ENCODE data around the gene BPIFB6. TPM values are rescaled to one million over a fixed set of nuclear protein-coding genes. Genes with fewer than 3 reads are reported as not detected.
"Not testable (repeated sequence)": the region's sequence is repeated elsewhere in the genome, so short reads cannot be mapped to it uniquely, and the experiment has no call there.

Gene BPIFB6
- total RNA-seq, 1 experiment from 2014 or later, result not detected

DNA sequence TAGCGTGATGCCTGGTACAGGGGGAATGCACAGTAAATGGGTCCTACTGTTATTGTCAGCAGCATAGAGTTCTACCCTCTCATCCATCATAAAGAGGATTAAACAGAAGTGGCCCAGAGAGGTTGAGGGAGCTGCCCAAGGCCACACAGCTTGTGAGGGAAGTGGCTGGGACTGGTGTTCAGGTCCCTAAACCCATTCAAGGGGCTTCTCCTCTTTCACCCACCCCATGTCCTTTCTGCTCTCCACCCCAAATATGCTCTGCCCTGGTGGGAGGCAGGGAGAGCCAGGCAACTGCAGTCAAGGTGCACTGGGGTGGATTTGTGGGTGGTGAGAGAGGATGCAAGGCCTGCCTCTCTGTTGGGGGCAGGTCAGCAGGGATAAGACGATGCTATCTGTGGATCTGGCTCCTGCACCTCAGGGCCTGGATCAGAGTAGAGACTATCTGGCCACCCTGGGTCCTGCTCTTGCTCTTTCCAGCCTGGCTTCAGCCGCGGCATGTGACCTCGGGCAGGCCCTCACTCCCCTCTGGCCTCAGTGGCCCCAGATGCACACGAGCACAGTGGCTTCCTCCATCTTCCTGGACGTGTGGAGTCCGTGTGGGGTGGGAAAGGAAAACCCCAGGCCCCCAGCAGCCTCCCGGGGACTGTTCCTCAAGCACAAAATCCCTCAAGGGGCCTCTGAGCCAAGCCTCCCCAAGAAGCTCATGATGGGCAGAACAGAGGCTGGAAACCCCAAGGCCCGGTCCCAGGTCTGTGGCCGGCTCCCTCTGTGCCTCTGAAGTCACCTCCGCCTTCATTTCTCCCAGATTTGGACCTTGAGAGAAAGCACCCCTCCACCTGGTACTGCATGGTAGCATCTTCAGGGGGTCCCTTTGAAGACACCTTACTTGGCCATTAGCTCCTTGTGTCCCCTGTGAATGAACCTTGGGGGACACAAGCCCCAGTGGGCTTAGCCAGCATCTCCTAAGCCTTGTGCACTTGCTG is 3.4 kb upstream of the BPIFB6 start:
- DNase-seq (ENCODE audit: low spot score), result no peak

DNA sequence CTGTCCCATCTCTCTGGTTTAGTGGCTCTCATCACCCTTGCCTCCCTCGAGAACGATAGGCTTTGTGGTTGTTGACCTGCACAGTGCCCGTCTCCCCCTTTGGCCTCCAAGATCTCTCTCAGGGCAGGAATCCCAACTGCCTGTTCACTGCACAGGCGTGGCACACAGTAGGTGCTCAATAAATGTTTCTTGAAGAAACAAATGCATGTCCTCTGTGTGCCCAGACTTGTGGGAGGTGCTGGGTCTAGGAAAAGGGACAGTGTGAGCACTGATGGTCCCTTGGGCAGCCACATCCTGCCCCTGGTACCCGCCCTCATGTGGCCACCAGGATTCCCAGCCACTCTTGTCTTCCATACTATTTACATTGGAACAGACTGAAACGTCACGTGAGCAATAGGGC is 2.6 kb upstream of the BPIFB6 start:
- DNase-seq (ENCODE audit: low spot score), result no peak

DNA sequence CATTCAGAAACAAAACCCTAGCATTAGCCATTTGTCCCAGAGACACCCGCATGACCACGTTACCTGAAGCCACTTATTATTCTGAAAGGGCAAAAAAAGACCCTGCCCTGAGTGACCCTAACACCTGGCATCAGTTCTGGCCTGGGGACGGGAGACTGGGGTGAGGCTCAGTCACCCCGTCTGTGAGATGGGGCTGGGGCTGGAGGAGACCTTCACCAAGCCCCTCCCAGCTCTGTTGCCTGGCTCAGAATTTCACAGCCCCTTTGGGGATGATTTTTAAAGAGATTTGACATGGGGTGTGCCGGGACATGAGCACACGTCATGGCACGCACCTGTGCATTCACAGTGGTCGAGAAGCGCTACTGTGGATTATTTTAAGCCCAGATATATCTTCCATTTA is 1.4 kb upstream of the BPIFB6 start:
- DNase-seq (ENCODE audit: low spot score), result no peak

DNA sequence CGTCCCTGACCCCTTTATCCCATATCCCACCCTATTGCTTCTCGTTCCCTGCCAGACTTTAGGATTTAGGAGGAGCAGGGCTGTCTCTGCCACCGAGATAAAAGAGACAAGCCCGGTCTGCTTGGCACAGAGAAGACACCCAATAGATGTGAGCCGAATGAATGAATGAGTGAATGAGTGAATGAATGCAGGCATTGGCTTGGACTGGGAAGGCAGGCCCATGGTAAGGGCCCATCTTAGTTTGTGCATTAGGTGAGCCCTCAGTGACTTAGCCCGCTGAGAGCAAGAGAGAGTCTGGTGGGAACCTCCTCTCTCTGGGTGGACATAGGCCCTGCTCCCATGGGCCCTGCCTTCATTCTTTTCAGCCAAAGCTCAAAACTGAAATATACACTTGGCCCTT is 879 bp upstream of the BPIFB6 start:
- no peak for DNase-seq (ENCODE audit: low spot score)

DNA sequence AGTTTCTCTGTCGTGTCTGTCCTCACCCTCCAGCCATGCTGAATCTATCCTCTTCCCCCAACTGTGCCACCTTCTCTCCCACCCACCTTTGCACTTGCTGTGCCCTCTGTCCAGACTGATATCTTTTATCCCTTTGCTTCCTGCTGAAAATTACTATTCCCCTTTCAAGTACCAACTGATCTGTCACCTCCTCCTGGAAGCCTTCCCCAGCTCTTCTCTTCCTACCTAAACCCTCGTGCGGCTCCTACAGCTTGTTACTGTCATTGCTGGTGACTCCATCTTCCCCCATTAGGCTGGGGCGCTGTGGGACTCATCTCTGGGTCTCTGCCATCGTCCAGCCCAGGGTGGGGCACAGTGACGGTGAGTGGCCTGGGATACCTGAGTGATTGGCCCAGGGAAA is 1.1 kb downstream of the BPIFB6 start:
- DNase-seq (ENCODE audit: low spot score), result no peak

DNA sequence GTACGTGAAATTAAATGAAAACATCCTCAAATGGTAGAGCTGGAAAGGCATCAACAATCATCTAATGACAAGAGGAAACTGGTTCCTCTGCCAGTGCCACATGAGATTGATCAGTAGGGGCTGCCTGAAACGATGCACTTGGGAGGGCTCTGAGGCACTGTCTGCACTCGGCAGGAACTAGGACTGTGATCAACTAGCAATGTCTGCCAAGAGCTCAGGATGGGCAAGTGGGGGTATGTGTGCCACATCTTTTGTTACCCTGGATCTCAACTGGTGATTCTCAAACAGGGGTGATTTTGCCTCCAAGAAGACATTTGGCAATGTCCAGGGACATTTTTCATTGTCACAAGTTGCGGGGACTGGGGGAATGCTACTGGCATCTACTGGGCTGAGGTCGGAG is 1.9 kb downstream of the BPIFB6 start:
- DNase-seq (ENCODE audit: low spot score), result no peak

DNA sequence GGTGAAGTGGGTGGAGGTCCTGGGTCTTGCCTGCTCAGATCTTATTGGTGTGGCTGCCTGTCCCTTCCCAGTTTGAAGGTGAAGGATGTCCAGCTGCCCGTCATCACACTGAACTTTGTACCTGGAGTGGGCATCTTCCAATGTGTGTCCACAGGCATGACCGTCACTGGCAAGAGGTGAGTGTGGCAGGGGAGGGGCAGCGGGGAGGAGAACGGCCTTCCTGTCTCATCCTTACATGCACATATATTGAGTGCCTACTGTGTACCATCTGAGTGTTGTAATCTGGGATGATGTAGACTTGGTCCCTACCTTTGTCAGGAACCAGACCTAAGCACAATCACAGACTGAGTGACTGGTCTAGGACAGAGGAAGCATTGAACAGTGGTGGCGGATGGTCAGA is 2.7 kb downstream of the BPIFB6 start:
- no peak for DNase-seq (ENCODE audit: low spot score)

DNA sequence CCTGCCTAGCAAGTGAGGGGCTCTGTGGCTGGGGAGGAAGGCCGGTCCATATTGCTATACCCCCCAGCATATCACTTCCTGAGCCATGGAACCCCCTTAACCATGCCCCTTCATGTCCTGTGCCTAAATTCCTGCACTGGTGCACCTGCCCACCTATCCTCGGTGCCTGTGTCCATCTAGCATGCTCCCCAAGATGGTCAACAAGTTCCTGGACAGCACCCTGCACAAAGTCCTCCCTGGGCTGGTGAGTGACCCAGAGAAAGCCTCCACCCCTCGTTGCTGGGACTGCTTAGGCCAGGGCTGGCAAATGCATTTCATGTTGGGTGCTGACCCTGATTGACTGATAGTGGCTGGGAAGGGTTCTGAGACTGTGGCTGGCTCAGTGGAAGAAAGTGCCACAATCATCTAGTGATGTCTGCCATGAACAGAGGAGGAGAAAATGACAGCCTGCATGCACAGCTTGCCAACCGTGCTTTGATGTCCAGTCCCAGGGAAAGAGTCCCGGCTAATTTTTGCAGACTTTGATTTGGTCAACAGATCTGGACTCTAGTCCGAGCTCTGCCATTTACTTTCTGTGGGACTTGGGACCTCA is 3.5 kb downstream of the BPIFB6 start:
- no peak for DNase-seq (ENCODE audit: low spot score)

DNA sequence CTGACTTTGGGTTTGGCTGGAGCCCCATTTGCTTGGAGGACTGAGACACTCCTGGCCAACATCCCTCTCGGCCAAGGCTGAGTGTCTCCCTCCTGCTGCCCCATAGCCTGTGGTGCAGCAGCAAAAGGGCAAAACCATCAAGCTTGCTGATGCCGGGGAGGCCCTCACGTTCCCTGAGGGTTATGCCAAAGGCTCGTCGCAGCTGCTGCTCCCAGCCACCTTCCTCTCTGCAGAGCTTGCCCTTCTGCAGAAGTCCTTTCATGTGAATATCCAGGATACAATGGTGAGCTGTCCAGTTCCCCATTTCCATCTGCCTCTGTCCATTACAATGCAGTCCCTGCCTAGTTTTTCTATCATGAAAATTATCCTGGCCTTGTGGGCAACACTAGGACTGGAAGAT is 6.0 kb downstream of the BPIFB6 start:
- no peak for DNase-seq (ENCODE audit: low spot score)

DNA sequence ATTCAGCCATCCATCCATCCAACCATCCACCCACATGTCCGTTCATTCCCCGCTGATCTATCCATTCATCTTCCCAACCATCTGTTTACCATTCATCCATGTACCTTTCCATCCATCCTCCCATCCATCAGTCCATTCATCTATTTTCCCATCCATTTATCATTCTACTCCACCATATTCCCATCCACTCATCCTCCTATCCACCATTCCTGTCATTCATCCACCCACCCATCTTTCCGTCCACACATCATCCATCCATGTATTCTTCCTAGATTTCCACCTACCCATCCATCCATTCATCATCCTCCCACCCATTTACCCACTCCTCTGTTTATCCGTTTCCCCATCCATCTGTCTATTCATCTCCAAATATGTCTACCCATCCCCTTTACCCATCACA is 6.8 kb downstream of the BPIFB6 start:
- DNase-seq (ENCODE audit: low spot score), result no peak

DNA sequence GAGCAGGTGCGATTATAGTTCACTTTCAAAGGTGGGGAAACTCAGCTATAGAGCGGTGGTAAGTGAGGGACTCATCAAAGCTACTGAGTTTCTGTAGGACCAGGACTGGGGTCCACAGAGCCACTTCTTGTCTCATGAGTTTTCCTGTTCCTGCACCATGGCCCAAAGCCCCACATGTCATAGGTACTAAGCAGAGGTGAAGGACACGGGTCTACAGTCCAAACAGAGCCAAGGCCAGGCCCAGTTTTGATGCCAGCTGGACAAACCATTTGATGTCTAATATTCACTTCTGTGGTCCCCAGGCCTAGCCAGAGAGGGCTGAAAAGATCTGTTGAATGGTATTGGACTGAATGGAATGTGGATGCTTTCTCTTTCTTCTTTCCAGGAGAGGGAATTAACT is 11.0 kb downstream of the BPIFB6 start:
- no peak for DNase-seq (ENCODE audit: low spot score)

DNA sequence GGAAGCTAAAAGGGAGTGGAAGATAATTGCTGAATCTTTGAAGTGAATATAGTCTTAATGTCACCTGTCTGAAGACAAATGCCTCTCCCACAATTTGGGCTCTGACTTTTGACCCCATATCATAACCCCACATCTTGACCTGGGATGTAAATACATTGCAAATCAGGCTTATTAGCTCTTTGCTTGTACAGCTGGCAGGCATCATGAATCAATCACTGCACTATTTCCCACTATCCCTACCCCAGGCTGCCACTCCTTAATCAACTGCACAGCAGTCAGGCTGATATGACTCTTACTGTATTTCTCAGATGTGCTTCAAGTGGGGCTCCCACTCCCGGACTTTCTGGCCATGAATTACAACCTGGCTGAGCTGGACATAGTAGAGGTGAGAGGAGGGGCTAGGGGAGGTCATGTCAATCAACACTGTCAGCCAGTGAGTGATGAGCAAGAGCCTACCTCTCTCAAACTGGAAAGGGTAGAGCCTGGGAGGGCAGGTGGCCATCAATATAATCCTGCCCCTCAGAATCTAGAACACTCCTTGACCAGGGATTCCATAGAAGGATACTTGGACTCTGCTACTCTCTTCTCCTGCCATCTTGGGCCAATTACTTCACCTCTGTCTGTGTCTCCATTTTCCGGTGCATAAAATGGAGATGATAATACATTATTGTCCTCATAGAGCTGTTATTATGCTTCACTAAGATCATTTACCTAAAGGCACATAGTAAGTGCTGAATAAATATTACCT is 11.7 kb downstream of the BPIFB6 start:
- DNase-seq (ENCODE audit: low spot score), result no peak

DNA sequence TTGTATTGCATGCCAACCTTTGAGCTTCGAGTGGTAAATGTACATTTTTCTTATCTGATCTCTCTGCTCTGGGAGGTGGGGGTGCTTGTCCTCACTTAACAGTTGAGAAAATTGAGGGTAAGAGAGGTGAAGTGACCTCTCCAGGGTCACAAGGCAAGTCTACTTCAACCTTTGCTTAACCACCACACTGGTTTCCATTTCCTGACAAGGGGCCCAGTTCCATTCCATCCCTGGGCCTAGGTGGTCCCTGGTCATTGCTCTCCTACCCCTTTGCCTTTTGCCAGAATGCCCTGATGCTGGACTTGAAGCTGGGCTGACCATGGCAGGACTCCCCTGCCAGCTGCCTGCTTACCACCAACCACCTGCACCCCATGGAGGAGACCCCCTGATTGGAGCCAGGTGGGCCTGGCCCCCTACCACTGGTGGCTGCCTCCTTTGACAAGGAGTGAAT is 12.3 kb downstream of the BPIFB6 start:
- no peak for DNase-seq (ENCODE audit: low spot score)

DNA sequence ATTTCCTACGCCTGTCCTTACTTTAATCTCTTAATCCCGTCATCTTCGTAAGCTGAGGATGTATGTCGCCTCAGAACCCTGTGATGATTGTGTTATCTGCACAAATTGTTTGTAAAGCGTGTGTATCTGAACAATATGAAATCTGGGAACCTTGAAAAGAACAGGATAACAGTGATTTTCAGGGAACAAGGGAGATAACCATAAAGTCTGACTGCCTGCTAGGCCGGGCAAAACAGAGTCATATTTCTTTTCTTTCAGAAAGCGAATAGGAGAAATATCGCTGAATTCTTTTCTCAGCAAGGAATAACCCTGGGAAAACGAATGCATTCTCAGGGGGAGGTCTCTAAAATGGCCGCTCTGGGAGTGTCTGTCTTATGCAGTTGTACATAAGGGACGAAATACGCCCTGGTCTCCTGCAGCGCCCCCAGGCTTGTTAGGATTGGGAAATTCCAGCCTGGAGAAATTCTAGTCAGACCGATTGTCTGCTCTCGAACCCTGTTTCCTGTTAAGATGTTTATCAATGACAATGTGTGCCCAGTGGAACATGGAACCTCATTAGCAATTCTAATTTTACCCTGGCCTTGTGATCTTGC is 13.8 kb downstream of the BPIFB6 start:
- not testable (repeated sequence) for DNase-seq (ENCODE audit: low spot score)

DNA sequence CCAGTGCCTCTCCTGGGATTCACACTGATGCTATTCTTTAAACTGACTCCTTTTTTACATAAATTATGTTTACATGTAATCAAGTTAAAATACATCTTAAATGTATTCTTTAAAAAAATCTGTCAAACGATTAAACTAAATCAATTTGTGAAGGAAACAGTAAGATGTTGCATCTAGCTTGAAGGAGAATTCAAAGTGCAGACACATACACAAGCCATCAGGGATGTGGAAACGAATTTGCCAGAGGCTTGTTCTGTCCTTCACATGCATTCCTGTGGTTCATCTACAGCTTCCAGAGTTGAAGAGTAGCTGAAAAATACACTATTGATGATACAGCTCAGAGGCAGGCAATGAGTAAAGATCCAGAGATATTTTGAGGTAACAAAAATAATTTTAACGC is 15.0 kb downstream of the BPIFB6 start:
- DNase-seq (ENCODE audit: low spot score), result no peak

DNA sequence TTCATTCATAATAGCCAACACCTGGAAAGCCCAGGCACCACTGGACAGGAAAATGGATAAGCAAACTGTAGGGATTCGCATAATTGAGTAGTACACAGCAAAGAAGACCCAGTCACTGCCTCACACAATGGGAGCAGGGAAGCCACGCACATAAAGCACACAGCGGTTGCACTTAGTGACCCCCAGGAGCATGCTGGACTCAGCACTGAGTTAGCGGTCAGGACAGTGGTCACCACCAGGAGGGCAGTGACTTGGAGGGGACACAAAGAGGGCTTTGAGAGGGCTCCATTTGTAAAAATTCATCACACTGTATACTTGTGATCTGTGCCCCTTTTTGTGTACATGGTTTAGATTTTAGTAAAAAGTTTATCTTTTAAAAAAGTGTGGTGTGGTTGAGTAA is 19.9 kb downstream of the BPIFB6 start:
- DNase-seq (ENCODE audit: low spot score), result no peak

DNA sequence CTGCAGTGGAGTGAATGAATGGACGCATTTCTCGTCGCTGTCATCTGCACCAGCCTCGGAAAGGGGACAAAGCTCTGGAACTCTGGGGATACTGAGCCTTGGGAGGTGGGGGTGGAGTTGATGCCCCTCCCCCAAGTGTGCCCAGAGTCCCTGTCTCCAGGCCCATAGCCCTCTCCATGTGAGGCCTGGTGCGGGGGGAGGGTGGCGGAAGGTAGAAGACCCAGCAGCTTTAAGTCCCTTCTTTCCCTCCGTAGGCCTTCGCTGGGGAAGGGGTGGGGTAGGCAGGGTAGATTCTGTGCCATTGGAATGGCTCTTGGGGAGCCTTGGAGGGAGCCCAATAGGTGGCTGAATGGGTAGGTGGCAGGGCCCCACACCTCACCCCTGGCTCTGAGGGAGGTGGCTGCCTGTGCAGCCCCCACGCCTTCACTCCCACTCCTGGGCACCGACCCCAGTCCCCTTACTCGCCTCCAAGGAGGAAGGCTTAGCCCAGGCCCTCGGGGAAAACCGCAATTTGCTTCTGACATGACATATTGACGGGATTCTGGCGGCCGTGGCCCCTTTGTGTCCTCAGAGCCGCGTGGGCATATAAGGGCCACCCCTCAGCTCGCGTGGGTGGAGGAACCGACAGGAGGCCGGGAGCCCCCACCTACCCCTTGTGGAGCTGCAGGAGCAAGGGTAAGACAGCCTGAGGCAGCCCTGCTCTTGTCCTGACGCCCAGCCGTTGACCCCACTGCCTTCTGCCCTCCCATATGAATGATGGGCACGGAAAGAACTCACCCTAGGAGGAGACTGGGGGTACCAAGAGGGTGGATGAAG is 22.1 kb downstream of the BPIFB6 start, which contains the start of gene BPIFB3:
Gene BPIFB3, plus strand, starts transcription at position 613 of the 816 bp plus-strand sequence. CDS start 1,533 bp downstream, outside the sequence.
- DNase-seq (ENCODE audit: low spot score), result no peak

DNA sequence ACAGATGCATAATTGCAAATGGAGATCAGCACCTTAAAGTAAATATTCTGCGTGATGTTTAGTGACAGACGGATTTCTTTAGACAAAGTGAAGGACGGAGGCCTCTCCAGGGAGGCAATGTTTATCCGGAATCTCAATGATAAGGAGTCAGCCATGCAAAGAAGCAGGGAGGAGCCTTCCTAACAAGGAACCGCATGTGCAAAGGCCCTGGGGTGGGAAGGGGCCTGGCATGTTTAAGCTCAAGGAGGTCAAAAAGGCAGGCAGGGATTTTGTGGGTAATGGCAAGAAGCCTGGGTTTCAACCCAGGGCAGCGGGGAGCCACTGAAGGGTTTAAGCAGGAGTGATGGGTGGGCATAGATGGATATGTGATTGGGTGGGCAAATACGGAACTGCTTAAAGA is 22.9 kb downstream of the BPIFB6 start:
- DNase-seq (ENCODE audit: low spot score), result no peak

DNA sequence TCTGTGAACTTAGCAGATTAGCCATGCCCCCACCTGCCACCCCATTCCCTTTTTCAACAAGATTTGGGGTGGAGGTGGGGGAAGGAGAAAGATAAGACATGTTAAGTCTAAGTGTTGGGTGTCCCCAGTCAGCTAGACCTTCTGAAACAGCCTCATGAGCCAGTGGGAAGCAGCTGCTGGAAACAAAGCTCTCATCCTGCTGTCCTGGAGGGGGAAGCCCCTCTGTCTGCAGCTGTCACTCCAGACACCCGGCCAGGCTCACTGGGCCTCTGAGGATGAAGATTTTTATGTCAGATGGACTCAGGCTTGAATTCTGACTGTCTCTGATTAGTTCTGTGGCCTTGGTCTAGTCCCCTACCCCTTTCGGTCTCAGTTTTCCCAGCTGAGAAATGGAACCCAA is 23.3 kb downstream of the BPIFB6 start:
- DNase-seq (ENCODE audit: low spot score), result no peak

DNA sequence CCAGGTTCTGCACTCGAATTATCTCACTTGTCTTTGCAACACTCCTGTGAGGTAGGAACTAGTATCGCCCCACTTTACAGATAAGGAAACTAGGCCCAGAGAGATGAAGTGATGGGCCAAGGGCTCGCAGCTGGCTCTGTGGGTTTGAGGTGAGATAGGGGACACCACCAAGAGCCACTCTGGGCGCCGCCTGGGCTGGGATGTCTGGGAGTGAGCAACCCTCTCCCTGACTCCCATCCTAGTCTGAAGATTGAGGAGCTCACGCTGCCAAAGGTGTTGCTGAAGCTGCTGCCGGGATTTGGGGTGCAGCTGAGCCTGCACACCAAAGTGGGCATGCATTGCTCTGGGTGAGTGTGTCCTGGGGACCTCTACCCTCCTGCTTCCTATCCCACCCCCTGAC is 27.7 kb downstream of the BPIFB6 start:
- no peak for DNase-seq (ENCODE audit: low spot score)

DNA sequence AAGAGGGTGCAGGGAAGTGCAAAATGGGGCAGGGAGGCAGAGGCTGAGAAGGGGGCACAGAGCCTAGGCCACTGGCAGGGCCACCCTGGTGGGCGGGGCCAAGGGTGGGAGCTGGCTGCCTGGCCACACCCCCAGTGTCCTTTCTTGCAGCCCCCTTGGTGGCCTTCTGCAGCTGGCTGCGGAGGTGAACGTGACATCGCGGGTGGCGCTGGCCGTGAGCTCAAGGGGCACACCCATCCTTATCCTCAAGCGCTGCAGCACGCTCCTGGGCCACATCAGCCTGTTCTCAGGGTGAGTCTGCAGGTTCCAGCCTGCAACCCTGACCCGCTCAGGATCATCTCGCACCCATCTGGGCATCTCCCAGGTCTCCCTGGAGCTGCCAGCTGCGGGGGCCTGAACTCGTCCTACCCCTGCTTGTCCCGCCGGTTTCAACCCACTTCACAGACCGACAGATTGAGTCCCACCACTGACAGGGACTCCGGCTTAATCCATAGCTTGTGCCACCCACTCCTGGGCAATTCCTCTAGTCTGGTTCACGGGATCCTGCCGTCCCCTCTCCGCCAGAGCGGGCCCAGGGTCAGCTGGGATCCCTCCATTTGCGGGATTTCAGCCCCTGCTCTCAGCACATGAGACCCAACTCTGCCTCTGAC is 28.4 kb downstream of the BPIFB6 start:
- no peak for DNase-seq (ENCODE audit: low spot score)

Data from A172 (cell line).